Measurements from ENCODE around the gene DEFB129.
"Not testable (repeated sequence)": the region's sequence is repeated elsewhere in the genome, so short reads cannot be mapped to it uniquely, and the experiment has no call there.

Gene DEFB129

DNA sequence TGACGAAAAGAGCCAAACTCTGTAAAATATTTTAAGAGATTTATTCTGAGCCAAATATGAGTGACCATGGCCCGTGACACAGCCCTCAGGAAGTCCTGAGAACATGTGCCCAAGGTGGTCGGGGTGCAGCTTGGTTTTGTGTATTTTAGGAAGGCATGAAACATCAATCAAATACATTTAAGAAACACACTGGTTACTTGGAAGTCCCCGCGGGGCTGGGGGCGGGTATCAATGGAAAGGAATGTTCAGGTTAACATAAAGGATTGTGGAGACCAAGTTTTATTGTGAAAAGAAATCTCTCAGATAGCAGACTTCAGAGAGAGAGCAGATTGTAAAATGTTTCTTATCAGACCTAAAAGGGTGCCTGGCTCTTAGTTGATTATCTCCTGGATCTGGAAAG, 26.4 kb downstream of the DEFB129 start:
- not testable (repeated sequence) for DNase-seq (ENCODE audit: low read depth)

DNA sequence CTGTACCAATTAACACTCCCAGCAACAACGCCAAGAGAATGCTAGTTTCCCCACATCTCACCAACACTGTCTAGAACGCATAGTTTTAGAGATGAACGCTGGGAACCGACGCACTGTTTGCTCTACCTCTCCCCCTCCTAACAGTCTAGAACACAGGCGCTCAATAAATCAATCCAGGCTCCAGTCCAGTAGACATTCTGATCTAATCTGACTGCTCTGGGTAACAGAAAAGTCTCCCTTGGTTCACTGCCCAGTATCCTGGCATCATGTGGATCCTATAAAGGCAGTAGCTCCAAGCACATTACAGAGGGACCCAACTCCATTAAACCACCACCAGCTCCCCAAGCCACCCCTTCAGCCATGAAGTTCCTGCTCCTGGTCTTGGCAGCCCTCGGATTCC, 30.4 kb downstream of the DEFB129 start, which contains the start of gene DEFB132:
Gene DEFB132 (plus strand): TSS at position 306 of the 400 bp plus-strand sequence. CDS start 55 bp downstream, at position 361.
- no peak for DNase-seq (ENCODE audit: low read depth)

DNA sequence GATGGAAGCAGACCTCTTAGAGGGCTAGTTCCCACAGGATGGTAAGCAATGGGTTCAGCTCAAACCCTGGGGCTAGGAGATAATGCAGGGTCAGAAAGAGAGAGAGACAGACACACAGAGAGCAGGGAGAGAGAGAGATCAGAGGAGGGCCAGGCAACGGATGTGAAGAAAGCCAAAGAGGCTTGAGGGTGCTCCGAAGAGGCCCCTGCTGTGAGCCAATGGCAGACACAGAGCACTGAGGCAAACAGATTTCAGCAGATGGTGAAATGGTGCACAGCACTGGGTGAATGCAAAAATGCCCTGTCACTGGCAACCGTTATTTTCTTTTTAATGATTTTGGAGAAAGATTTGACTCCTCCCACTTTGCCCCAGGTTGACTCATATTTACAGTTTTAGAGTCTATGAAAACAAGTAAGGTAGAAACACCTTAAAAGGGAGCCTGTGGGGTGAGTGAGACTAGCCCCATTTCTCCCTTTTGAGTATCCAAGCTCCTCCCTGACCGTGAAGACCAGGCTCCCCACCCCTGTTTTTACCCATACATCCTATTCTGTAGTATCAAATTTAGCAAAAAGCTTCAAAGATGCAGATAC, 31.3 kb downstream of the DEFB129 start:
- DNase-seq (ENCODE audit: low read depth) = no peak

DNA sequence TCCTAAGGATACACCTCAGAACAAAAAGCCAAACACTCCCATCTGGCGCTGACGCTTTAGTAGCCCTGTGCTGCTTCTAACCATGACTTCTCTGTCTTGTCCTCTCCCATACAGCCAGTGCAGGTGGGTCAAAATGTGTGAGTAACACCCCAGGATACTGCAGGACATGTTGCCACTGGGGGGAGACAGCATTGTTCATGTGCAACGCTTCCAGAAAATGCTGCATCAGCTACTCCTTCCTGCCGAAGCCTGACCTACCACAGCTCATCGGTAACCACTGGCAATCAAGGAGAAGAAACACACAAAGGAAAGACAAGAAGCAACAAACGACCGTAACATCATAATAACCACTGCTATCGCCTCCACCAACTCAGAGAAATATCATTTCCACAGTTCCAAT, 31.9 kb downstream of the DEFB129 start:
- no peak for DNase-seq (ENCODE audit: low read depth)

DNA sequence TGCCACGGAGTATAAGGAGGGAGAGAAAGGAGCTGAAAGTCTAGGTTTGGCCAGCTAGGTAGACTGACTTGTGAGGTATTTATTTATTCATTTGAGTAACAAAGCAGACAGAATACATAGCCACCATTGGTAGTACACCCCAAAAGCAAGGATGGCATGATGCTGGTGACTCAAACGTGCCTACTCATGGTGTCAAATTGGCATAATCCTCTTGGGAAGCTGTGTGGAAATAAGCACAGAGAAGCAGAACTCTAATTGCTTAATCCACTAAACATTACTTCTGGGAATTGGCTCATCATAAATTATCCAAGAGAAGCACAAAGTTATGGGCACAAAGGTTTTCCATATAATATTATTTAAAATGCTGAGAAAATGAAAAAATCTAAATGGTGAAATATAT, 32.9 kb downstream of the DEFB129 start:
- no peak for DNase-seq (ENCODE audit: low read depth)

DNA sequence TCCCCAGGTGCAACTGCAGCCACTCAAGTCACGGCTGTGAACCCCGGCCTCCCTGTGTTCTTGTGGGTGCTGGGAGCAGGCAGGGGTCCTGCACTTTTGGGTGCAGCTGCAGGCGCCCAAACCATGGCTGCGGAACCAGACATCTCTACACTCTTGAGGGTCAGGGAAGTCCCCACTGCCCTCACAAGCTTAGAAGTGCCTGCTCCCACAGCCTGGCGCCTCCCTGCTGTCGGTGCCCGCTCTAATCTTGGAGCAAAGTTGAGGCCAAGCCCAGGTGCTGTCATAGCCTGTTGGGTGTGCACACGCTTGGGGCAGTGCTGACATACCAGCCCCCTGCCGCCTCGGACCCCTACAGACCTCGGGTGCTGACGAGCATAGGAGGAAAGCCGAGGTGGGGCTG, 36.6 kb downstream of the DEFB129 start:
- DNase-seq (ENCODE audit: low read depth) = no peak

DNA sequence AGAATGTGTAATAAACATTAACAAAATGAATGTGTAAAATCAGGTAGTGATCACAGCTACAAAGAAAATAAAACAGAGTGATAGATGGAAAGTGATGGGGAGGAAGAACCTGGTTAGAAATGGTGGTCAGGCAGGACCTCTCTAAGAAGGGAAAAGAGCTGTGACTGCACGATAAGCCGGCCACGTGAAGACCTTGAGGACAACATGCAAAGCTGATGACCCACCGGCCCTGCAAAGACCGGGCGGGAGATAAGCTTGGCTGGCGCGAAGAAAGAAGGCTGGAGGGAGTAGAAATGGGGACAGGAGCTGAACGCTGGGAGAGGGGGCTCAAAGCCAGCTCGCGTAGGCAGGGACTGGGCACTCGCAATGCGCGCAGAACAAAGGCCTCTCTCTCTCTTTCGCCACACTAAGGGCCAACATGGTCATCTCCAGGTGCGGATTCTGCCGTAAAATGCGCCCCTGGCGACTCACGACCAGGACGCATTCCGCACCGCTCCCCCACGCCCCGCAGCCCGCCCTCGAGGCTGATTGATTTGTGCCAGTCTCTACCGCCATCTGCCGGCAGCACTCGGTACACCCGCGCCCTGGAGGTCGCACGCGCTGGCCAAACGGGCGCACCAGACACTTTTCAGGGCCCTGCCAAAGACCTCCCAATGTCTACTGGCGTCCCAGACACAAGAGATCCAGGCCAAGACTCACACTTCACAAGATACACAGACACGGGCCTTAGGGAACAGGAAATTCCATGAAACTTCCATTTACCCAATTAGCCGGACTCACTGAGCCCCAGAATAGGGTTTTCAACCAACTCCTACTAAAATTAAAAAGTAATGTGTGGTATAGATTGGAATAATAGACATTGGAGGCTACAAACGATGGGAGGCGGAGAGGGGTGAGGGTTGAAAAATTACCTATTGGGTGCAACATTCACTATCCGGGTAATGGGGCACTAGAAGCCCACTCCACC, 39.8 kb downstream of the DEFB129 start:
- peak; percentile 78 for DNase-seq (ENCODE audit: low read depth)

DNA sequence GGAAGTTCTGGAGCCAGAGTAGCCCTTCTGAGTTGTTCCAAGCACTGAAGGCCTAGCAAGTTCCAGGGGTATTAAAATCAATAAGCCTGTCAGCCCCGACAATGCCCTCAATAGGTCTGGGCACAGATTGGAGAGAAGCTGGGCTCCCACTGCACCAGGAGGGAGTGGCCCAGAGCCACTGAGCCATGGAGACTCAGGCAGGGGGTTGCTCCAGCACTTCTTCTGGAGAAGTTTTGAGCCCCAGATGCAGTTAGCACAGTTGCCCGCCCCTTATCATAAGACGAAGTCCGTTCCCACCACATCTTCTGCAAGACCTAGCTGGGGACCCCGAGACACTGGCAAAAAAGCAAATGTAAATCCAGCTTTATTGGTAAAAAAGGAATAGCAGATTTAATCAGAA, 43.5 kb downstream of the DEFB129 start:
- DNase-seq (ENCODE audit: low read depth) = no peak

DNA sequence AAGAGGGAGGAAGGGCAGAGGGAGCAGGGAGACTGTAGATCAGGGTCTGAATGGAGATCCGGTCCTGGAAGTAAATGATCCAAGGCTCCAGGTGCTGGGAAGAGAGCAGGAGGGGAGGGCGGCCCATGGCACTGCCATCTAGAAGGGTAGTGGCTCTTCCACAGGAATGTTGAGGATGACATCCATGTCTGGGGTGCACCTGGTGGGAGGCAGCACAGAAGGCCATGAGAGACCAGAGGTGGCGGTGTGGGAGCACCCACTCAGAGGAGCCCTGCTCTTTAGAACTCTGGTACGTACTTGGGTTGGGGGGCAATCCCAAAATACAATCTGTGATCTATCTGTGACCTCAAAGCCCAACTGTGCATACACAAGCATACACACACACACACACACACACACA, 44.0 kb downstream of the DEFB129 start:
- DNase-seq (ENCODE audit: low read depth) = no peak

DNA sequence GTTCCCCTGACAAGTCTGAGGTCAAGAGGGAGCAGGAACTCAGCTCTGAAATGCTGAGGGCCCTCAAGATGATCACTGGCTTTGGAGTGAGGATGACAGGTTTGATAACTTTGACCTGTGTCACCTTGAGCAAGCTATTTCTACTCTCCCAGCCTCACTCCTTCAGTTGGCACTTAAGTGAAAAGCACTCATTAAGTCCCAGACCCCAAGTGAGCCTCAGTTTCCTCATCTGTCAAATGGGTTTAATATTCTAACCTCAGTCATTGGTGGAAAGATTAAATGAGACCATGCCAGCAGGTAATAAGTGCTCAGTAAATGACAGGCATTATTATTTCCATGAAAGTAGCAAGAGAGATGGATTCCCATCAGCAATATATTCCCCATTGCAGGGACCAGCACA, 44.5 kb downstream of the DEFB129 start:
- no peak for DNase-seq (ENCODE audit: low read depth)

DNA sequence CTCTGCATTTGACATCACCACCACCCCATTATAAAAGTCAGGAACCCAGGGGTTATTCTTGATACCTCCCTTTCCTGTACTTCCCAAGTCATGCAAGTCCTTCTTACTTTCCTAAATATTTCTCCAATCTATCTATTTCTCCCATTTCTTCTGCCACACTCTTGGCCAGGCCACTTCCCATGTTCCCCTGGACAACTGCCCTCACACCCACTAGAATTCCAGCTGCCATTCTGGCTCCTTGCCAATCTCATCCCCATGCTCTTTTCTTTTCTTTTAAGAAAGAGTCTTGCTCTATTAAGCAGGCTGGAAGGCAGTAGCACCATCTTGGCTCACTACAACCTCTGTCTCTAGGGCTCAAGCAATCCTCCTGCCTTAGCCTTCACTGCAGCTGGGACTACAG, 45.7 kb downstream of the DEFB129 start:
- DNase-seq (ENCODE audit: low read depth) = no peak

DNA sequence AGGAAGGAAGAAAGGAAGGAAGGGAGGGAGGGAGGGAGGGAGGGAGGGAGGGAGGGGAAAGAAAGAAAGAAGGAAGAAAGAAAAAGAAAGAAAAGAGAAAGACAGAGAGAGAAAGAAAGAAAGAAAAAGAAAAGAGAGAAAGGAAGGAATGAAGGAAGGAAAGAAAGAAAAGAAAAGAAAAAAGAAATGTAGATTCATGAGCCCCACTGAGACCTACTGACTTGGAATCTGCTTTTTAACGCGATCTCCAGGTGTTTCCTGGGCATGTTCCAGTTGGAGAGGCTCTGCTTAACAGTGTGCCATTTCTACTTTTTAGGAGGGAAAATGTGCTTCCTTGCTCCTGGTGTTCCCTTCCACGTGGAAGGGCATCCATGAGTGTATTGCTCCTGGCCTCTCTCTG, 46.8 kb downstream of the DEFB129 start:
- DNase-seq (ENCODE audit: low read depth) = no peak

DNA sequence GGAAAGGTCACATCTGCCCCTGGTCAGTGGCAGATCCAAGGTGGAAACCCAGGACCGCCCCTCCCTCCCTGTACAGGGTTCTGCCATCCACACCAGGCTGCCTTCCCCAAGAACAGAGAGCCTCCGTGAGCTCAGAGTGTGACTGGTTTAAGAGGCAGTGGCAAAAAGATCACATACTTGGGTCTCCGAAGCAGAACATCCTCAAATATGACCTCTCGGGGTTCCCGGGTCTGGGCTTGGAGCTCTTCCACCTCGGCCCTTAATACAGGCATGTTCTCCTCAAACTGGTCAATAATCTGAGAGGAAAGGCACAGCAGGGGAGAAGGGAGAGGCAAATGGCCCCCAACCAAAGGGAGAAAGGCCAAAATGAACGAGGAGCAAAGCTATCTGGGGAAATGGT, 48.7 kb downstream of the DEFB129 start:
- no peak for DNase-seq (ENCODE audit: low read depth)

DNA sequence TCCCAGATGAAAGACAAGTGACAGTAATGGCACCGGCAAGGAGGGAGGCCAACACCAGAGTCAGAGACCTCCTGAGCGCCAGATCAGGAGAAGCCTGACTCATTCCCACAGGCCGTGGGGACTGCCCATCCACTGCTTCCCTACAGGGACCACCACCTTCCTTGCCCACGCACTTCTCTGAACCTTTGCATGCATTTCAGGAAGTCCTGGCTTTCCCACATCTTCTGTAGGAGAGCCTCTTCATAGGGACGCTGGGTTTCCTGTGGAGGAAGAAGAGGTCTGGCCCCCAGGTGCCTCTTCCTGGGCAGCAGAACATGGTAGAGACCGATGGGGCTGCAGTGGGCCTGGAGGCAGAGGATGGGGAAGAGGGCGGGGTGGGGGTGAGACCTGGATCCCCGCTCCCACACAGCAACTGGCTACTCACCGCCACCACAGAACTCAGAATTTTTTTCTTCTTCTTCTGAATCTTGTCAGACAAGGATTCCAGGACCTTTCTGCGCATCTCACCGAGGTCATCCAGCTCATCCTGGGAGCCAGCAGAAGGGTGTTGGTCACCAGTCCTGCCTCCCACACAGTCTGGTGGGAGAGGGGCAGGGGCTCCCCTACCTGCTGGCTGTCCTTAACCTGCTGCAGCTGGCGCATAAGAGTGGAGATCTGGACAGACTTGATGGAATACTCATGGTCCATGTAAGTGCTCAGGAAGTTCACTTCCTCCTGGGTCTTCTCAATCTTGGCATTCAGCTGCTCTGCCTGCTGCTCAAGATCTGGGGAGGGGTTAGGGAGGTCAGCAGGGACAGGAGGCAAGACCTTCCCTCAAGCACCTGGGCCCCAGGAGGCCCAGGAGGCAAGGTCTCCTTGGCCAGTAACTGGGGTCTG, 49.8 kb downstream of the DEFB129 start:
- no peak for DNase-seq (ENCODE audit: low read depth)

DNA sequence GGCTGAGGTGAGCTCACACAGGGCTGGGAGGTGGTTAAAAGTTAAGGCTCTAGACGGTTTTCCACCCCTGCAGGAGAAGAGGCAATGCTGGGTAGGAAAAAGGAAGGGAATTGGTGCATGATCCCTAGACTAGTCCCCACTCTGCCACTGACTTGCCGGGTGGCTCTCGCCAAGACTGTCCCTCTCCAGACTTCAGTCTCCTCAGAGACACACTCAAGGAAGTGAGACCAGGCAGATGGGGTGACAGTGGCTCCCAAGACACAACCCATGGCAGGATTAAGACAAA, 50.4 kb downstream of the DEFB129 start:
- no peak for DNase-seq (ENCODE audit: low read depth)

DNA sequence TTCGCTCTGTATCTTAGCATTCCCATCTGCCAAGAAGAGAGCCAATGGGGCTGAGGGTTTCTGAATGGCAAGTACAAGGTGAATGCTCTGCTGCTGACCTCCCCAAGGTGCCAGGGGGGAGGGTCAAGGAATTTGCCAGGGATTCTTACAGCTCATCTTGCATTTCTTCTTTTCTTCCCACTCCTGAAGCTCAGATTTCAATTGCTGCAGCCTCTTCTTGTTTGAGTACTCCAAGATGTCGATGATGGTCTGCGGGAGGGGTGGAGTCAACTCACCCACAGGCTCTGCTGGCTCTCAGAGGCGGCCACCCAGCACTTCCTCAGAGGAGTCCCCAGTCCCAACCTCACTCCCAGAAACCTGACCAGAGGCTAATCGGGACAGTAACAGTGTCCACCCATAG, 51.1 kb downstream of the DEFB129 start:
- no peak for DNase-seq (ENCODE audit: low read depth)

DNA sequence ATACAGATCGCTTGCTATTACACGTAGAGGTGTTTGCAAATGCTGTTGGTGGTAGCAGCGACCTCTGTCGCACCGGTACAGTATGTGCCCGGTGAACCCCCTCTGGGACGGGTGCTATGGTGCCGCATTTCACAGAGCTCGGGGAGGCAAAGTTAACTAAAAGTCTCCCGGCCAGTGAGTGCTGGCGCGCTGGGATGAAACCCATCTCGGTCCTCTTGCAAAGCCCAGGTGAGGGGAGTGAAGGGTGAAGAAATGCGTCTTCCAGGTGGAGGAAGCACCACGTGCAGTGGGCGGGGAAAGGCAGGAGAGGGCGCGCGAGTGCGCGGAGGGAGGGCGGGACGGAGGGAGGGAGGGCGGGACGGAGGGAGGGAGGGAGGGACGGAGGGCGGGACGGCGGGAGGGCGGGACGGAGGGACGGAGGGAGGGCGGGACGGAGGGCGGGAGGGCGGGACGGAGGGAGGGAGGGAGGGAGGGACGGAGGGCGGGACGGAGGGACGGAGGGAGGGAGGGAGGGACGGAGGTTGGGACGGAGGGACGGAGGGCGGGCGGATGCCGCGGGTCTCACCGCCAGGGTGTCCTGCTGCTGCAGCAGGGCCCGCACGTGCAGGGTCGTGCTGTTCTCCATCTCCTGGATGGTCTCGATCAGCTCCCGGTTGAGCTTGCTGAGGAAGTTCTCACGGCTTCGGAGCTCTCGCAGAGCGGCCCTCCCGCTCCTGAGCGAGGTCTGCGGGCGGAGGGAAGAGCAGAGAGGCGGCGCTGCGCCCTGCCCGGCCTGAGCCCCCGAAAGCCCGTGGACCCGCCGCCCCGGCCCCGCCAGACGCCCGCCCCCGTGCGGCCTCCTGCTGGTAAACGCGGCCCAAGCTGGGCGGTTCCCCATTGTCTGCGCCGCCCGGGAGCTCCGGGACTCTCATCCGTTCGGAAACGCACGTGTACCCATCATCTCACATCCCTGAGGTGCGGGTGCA, 51.8 kb downstream of the DEFB129 start:
- no peak for DNase-seq (ENCODE audit: low read depth)
